T-helper 2 cell treated with Interferon-gamma antibody and Interleukin-4, amounts not matched to agents 5 μg/mL and 100 μg/mL, for 36 hours (primary cell): ENCODE results near the gene KCNJ16.

ENCODE experiments used
- DNase-seq: peaks from one replicate; pipeline ENCODE4 v3.0.0; 2021; ENCODE audit warnings: low spot score
- H3K27ac Mint-ChIP-seq: one replicate; pipeline ENCODE4 v1.8.0; 2021; ENCODE audit warnings: mild to moderate bottlenecking, mixed read lengths
- H3K27me3 Mint-ChIP-seq: one replicate; pipeline ENCODE4 v1.8.0; 2021; ENCODE audit warnings: low read depth, mixed read lengths
- H3K36me3 Mint-ChIP-seq: one replicate; pipeline ENCODE4 v1.8.0; 2021; ENCODE audit warnings: low read depth, mixed read lengths
- H3K4me1 Mint-ChIP-seq: one replicate; pipeline ENCODE4 v1.8.0; 2021; ENCODE audit warnings: low read depth, mixed read lengths
- H3K4me3 Mint-ChIP-seq: one replicate; pipeline ENCODE4 v1.8.0; 2022; ENCODE audit warnings: mild to moderate bottlenecking, moderate library complexity, mixed read lengths
- H3K9me3 Mint-ChIP-seq: one replicate; pipeline ENCODE4 v1.8.0; 2021; ENCODE audit warnings: mixed read lengths

Gene KCNJ16

GRCh38 chr17:70074236-70074830 is 692 bp upstream of the KCNJ16 start:
- Mint-ChIP-seq H3K27me3 (peaks cover 10% of the 10 kb centered on the region), H3K36me3 (no peaks in the 10 kb centered on the region), H3K9me3 (no peaks in the 10 kb centered on the region), H3K27ac (no peak overlapping the region), H3K4me1 (no peaks in the 10 kb centered on the region), H3K4me3 (no peak overlapping the region)
- DNase-seq: no peak

DNA sequence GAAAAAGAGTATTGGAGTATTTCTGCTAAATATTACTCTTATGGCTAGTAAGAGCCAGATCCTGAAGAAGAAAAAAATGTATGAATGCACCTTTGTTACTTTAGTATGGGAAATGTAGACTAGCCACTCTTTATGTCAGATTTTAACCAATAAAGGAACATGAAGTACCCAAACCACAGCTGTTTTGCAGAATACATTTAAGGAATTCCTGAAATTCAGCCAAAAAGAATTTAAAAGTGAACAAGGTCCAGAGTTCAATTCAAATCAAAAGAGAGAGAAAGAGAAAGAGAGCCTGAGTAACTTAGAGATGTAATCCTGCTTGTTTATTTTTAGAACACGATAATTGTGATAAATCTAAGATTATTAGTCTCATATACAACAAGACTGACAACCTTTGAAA is 1.2 kb downstream of the KCNJ16 start:
- Mint-ChIP-seq H3K4me1 (no peaks in the 10 kb centered on the region), H3K4me3 (no peak overlapping the region)

DNA sequence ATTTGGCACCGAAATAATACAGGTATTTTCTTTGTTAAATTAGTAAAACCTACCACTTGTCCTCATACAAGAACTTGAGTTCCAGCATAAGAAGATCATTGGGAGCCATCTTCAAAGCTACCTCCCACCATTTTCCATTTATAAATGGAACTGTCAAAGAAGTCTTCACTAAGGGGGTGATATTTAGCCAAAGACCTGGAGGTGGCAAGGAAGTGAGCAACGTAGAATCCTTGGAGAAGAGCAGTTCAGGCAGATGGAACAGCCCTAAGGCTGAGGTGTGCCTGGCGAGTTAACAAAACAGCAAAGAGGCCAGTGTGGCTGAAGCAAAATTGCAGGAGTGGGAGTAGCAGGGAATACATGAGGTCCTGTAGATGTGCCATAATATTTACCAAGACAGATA is 1.8 kb downstream of the KCNJ16 start:
- Mint-ChIP-seq H3K4me3 (no peak overlapping the region), H3K9me3 (no peaks in the 10 kb centered on the region), H3K27me3 (peaks cover 3% of the 10 kb centered on the region), H3K36me3 (no peaks in the 10 kb centered on the region), H3K27ac (no peak overlapping the region), H3K4me1 (no peaks in the 10 kb centered on the region)
- no peak for DNase-seq

More for the DNA sequence above, 1.2 kb downstream of the KCNJ16 start:
- no peak for DNase-seq
- Mint-ChIP-seq H3K36me3 (no peaks in the 10 kb centered on the region), H3K27ac (no peak overlapping the region), H3K27me3 (peaks cover 8% of the 10 kb centered on the region), H3K9me3 (no peaks in the 10 kb centered on the region)

DNA sequence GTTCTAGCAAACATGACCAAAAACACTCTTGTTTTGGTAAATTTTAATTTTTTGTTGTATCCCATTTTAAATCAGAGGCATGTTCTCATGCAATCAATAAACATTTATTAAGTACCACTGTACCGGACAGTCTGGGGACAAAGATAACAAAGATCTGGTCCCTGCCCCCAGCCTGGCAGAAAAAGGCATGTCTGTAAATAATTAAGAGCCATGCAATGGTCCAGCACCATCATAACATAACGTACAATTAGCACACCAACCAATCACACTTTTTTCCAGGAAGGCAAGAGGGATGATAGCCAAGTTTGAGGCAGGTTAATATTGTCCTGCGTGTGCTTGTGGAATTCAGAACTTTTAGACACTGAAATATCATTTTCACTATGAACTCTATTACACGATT is 3.5 kb downstream of the KCNJ16 start:
- Mint-ChIP-seq H3K27me3 (no peaks in the 10 kb centered on the region), H3K4me3 (no peak overlapping the region), H3K9me3 (no peaks in the 10 kb centered on the region), H3K4me1 (no peaks in the 10 kb centered on the region), H3K27ac (no peak overlapping the region), H3K36me3 (no peaks in the 10 kb centered on the region)
- no peak for DNase-seq

GRCh38 chr17:70078994-70079531 is 4.0 kb downstream of the KCNJ16 start:
- H3K27me3 Mint-ChIP-seq: no peaks in the 10 kb centered on the region
- no peak overlapping the region for H3K4me3 Mint-ChIP-seq
- H3K4me1 Mint-ChIP-seq: no peaks in the 10 kb centered on the region
- no peak for DNase-seq
- H3K9me3 Mint-ChIP-seq: no peaks in the 10 kb centered on the region
- no peaks in the 10 kb centered on the region for H3K36me3 Mint-ChIP-seq
- no peak overlapping the region for H3K27ac Mint-ChIP-seq

DNA sequence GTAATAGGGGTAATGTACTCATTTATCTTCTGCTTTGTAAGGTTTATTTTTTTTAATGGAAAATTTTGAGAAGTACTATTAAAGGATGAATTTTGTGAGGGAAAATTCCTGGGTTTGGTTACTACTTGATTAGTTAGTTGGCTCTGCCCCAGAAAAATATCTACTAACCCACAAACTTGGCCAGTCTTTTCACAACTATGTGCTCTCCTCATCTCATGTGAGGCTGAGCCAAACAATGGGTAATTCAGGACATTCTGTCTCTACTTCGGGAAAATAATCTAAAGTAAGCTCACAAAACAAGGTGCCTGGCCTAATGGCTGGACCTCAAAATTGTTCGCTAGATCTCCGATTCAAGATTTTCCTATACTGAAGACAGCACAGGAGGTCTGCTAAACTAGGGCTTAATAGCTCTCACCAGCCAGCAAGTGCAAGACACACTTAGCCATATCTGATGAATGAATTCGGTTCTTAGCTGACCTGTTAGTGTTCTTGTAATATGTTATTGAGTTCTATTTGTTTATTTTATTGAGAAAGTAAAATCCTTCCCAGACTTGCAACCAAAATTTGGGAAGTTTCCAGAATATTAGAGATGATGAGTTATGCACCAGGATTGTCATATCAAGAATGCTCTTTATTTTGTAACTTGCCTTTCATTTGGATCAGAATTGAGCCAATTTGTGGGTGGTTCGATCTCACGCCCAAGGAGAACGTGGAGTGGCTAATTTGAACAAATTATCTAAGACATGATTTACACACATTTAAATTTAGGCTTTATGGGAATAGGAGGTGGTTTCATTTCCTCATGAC is 5.7 kb downstream of the KCNJ16 start:
- no peaks in the 10 kb centered on the region for H3K36me3 Mint-ChIP-seq

DNA sequence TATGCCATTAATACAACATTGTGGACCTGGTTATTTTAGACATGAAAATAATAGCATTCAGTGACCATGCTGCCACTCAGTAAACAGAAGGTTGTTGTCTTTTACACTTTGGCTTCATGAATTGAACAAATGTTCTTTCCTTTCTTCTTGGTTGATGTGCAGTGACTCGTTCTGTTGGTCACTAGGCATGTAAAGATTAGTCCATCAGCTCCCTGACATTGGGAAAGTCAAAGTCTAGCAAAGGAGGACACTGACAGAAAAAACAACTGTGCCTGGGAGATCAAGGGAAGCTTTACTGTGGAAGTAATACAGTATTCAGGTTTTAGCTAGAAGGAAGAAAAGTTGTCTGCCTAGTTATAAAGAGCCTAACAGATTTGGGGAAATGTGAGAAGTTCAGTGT is 6.9 kb downstream of the KCNJ16 start:
- Mint-ChIP-seq H3K27me3 (no peaks in the 10 kb centered on the region), H3K36me3 (no peaks in the 10 kb centered on the region)
- no peak for DNase-seq

More for the DNA sequence above, 5.7 kb downstream of the KCNJ16 start:
- no peaks in the 10 kb centered on the region for H3K4me1 Mint-ChIP-seq
- H3K4me3 Mint-ChIP-seq: no peak overlapping the region
- DNase-seq: no peak
- no peaks in the 10 kb centered on the region for H3K9me3 Mint-ChIP-seq
- no peak overlapping the region for H3K27ac Mint-ChIP-seq
- no peaks in the 10 kb centered on the region for H3K27me3 Mint-ChIP-seq

DNA sequence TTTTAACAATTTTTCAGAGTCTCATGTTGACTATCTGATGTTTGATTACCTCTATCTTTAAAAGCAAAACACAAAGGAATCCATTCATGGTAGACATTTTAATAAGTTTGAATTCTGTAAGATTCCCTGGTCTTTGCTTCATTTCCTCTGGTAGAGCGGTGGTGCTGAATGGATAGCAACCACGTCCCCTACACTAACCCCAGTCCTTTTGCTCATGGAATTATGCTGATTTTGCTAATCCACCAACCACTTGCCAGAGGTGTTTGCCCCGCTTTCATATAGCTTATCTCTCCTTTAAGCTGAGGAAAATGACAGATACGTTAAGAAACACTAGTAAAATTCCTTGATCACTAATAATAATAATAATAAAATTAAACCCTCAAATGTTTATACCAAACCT is 9.5 kb downstream of the KCNJ16 start:
- H3K27me3 Mint-ChIP-seq: no peaks in the 10 kb centered on the region
- H3K4me1 Mint-ChIP-seq: no peaks in the 10 kb centered on the region
- H3K36me3 Mint-ChIP-seq: no peaks in the 10 kb centered on the region
- DNase-seq: no peak
- H3K27ac Mint-ChIP-seq: no peak overlapping the region
- no peaks in the 10 kb centered on the region for H3K9me3 Mint-ChIP-seq
- no peak overlapping the region for H3K4me3 Mint-ChIP-seq

More for the DNA sequence above, 6.9 kb downstream of the KCNJ16 start:
- no peaks in the 10 kb centered on the region for H3K9me3 Mint-ChIP-seq
- H3K4me1 Mint-ChIP-seq: no peaks in the 10 kb centered on the region
- H3K4me3 Mint-ChIP-seq: no peak overlapping the region
- no peak overlapping the region for H3K27ac Mint-ChIP-seq

- DNase-seq: no peak
- no peak overlapping the region for H3K4me3 Mint-ChIP-seq
- H3K27ac Mint-ChIP-seq: no peak overlapping the region
- peaks cover 2% of the 10 kb centered on the region for H3K36me3 Mint-ChIP-seq
- H3K4me1 Mint-ChIP-seq: peaks cover 5% of the 10 kb centered on the region
- peaks cover 7% of the 10 kb centered on the region for H3K9me3 Mint-ChIP-seq
- H3K27me3 Mint-ChIP-seq: no peaks in the 10 kb centered on the region
These were observed 11.5 kb downstream of the KCNJ16 start for GRCh38 chr17:70086516-70086915.

- Mint-ChIP-seq H3K4me3 (no peak overlapping the region), H3K9me3 (peaks cover 7% of the 10 kb centered on the region), H3K27ac (no peak overlapping the region), H3K4me1 (peaks cover 7% of the 10 kb centered on the region), H3K36me3 (peaks cover 3% of the 10 kb centered on the region), H3K27me3 (no peaks in the 10 kb centered on the region)
- DNase-seq: no peak
These were observed 14.6 kb downstream of the KCNJ16 start for GRCh38 chr17:70089513-70090148.

GRCh38 chr17:70091005-70091568 is 16.1 kb downstream of the KCNJ16 start:
- Mint-ChIP-seq H3K4me1 (peaks cover 7% of the 10 kb centered on the region), H3K27ac (peak overlapping the region; percentile 53), H3K9me3 (peaks cover 7% of the 10 kb centered on the region), H3K4me3 (no peak overlapping the region), H3K27me3 (no peaks in the 10 kb centered on the region), H3K36me3 (peaks cover 3% of the 10 kb centered on the region)
- DNase-seq: no peak

DNA sequence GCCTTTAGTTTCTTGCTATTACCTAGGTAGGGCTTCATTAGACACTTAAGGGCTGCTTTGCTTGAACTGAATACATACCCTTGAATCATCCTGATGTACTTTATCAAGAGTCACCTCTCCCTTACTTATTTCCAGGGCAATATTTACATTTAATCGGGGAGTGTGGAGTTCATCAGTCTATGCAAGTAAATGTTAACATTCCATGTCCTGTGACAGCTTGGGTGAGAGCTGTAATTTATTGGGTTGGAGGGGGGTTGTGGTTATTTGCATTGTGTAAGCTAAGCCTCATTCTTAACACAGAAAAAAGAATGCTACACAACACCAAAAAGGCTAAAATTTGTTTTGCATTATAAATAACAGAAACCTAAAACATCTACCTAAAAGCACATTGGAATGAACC is 16.7 kb downstream of the KCNJ16 start:
- no peak for DNase-seq
- peaks cover 7% of the 10 kb centered on the region for H3K4me1 Mint-ChIP-seq
- no peak overlapping the region for H3K27ac Mint-ChIP-seq
- H3K36me3 Mint-ChIP-seq: peaks cover 3% of the 10 kb centered on the region
- no peaks in the 10 kb centered on the region for H3K27me3 Mint-ChIP-seq
- no peak overlapping the region for H3K4me3 Mint-ChIP-seq
- peaks cover 7% of the 10 kb centered on the region for H3K9me3 Mint-ChIP-seq

- no peaks in the 10 kb centered on the region for H3K27me3 Mint-ChIP-seq
- H3K36me3 Mint-ChIP-seq: peaks cover 3% of the 10 kb centered on the region
These were observed 18.1 kb downstream of the KCNJ16 start for GRCh38 chr17:70093163-70093562.

GRCh38 chr17:70095455-70095854 is 20.4 kb downstream of the KCNJ16 start:
- Mint-ChIP-seq H3K27ac (no peak overlapping the region), H3K9me3 (peaks cover 7% of the 10 kb centered on the region), H3K27me3 (peaks cover 3% of the 10 kb centered on the region), H3K4me1 (peaks cover 15% of the 10 kb centered on the region), H3K36me3 (peaks cover 3% of the 10 kb centered on the region), H3K4me3 (no peak overlapping the region)
- DNase-seq: no peak

More at GRCh38 chr17:70093163-70093562, 18.1 kb downstream of the KCNJ16 start:
- no peak for DNase-seq
- H3K27ac Mint-ChIP-seq: no peak overlapping the region
- H3K9me3 Mint-ChIP-seq: peaks cover 7% of the 10 kb centered on the region
- no peak overlapping the region for H3K4me3 Mint-ChIP-seq
- H3K4me1 Mint-ChIP-seq: peaks cover 7% of the 10 kb centered on the region
